Upper lobe of left lung (tissue), 6 donors: ENCODE data around the gene RCSD1. TPM values are rescaled to one million over a fixed set of nuclear protein-coding genes. Genes with fewer than 3 reads are reported as not detected.
A peak's percentile ranks its signal among the peaks of the same experiment; 100 is the strongest.

Source experiments
- ATAC-seq, 2 donors: fragments of 200-7000 bp; cut with Tn5 transposase; one replicate each; pipeline ENCODE4 v1.9.1; 2022; ENCODE audit warnings: mild to moderate bottlenecking in 2 of 2, moderate library complexity in 2 of 2; ENCODE audit not compliant: low FRiP score in 2 of 2
- DNase-seq, 2 donors: peaks; one replicate each; pipeline ENCODE4 v3.0.0-alpha.2; 2019 to 2020
- H3K27ac ChIP-seq, 4 donors: fragments of 200-600 bp; sonication (generic); one replicate each; pipeline ENCODE4 v1.5.1; 2016 to 2019
- H3K27me3 ChIP-seq, 4 donors: fragments of 200-600 bp; sonication (generic); one replicate each; pipeline ENCODE4 v1.5.1; 2017 to 2019
- H3K36me3 ChIP-seq, 4 donors: fragments of 200-600 bp; sonication (generic); one replicate each; pipeline ENCODE4 v1.5.1; 2016 to 2019
- H3K4me1 ChIP-seq, 4 donors: fragments of 200-600 bp; sonication (generic); one replicate each; pipeline ENCODE4 v1.5.1; 2018 to 2019
- H3K4me3 ChIP-seq, 4 donors: fragments of 200-600 bp; sonication (generic); one replicate each; pipeline ENCODE4 v1.5.1; 2017 to 2019; ENCODE audit warnings: mild to moderate bottlenecking in 2 of 4, moderate library complexity in 1 of 4
- H3K9me3 ChIP-seq, 4 donors: fragments of 200-600 bp; sonication (generic); one replicate each; pipeline ENCODE4 v1.5.1; 2018 to 2019
- CTCF ChIP-seq, 6 experiments: fragments of 450-650 bp in 4 of 6; fragments of 200-600 bp in 2 of 6; sonication (generic) in 2 of 6; IDR thresholded peaks; one replicate each; pipeline ENCODE4 v1.5.1; 2016 to 2019; ENCODE audit warnings: antibody characterized with exemption in 6 of 6
- EP300 ChIP-seq, 4 donors: sonication (generic); formaldehyde crosslinking; IDR thresholded peaks; one replicate each; pipeline ENCODE4 v1.5.1; 2017; ENCODE audit warnings: antibody characterized with exemption in 4 of 4, control low read depth in 2 of 4
- POLR2A ChIP-seq, 4 donors: fragments of 450-650 bp; IDR thresholded peaks; one replicate each; pipeline ENCODE4 v1.5.1; 2016 to 2017; ENCODE audit warnings: antibody characterized with exemption in 4 of 4, mild to moderate bottlenecking in 2 of 4
- POLR2AphosphoS5 ChIP-seq, 2 donors: sonication (generic); formaldehyde crosslinking; IDR thresholded peaks; one replicate each; pipeline ENCODE4 v1.5.1; 2017; ENCODE audit warnings: antibody characterized with exemption in 2 of 2
- WGBS, 2 donors: methylation state at CpG; one replicate each; pipeline ENCODE4 v1.1.5; 2017 to 2018; 5-methylcytosine and 5-hydroxymethylcytosine counted together
- total RNA-seq, 6 donors: library from RNA; depleted of rRNA in 4 of 6; stranded (reverse); fragments of >200 nt in 4 of 6; gene quantifications; one replicate each; pipeline versions ENCODE4 v1.1.0 to v1.2.1, GENCODE V29; 2016 to 2021
- donor health status: DM: no; HTN: no; CAD: no; lungs with moderate emphysema.
- donor health status: DM: no; HTN: yes; CAD: no; lungs with severe emphysema.

The RCSD1 gene
- total RNA-seq, 6 donors from 2014 or later, result 10.7 to 27.2 (median 18.1) TPM

GRCh38 chr1:167676916-167677848 is 47.1 kb downstream of the RCSD1 start:
- no peak for DNase-seq
- Histone ChIP-seq H3K27me3 (no peaks in the 10 kb centered on the region), H3K27ac (no peak overlapping the region), H3K4me1 (peaks cover 0 to 16% (median 5%) of the 10 kb centered on the region in 4 donors), H3K4me3 (no peak overlapping the region), H3K9me3 (no peaks in the 10 kb centered on the region), H3K36me3 (no peaks in the 10 kb centered on the region)
- TF ChIP-seq CTCF (IDR thresholded peaks at IDR 0.05), result no peak
- no peak for TF ChIP-seq POLR2AphosphoS5 (IDR thresholded peaks at IDR 0.05)
- TF ChIP-seq POLR2A (IDR thresholded peaks at IDR 0.05), result no peak
- TF ChIP-seq EP300 (IDR thresholded peaks at IDR 0.05), result no peak
- 86 to 91% methylated on average over 7 of the region's 7 CpGs for WGBS, 2 donors
- no peak for ATAC-seq

GRCh38 chr1:167678422-167678821 is 48.4 kb downstream of the RCSD1 start:
- Histone ChIP-seq H3K27ac (no peak overlapping the region), H3K4me1 (peaks cover 0 to 20% (median 10%) of the 10 kb centered on the region in 4 donors), H3K9me3 (no peaks in the 10 kb centered on the region), H3K27me3 (no peaks in the 10 kb centered on the region), H3K4me3 (no peak overlapping the region), H3K36me3 (no peaks in the 10 kb centered on the region)
- ATAC-seq (no peak), DNase-seq (no peak)
- no peak for TF ChIP-seq POLR2AphosphoS5 (IDR thresholded peaks at IDR 0.05)
- TF ChIP-seq CTCF (IDR thresholded peaks at IDR 0.05), result no peak
- TF ChIP-seq POLR2A (IDR thresholded peaks at IDR 0.05), result no peak
- no peak for TF ChIP-seq EP300 (IDR thresholded peaks at IDR 0.05)
- WGBS, 2 donors, result 96 to 97% methylated on average over 10 of the region's 10 CpGs

DNA sequence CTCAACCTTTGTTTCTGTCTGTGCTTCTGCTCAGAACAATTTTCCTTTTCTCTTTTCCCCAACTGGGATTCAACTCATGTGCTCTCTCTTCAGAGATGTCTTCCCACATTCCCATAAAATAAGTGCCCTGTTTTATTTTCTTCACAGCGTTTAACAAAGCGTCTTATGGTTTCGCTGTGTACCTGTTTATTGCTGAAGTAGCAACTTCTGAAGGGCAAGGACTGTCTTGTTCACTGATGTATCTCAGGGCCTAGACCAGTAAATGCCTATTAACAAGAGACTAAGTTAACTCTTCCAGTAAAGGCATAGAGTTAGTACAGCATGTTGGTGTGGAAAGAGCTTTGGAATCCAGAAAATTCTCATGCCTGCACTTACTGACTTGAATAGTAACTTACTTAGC is 48.8 kb downstream of the RCSD1 start:
- Histone ChIP-seq H3K36me3 (no peaks in the 10 kb centered on the region), H3K9me3 (no peaks in the 10 kb centered on the region), H3K27ac (no peak overlapping the region), H3K4me1 (peaks cover 3 to 24% (median 13%) of the 10 kb centered on the region in 4 donors), H3K27me3 (no peaks in the 10 kb centered on the region), H3K4me3 (no peak overlapping the region)
- DNase-seq (no peak), ATAC-seq (no peak)
- TF ChIP-seq POLR2AphosphoS5 (IDR thresholded peaks at IDR 0.05) (no peak), EP300 (IDR thresholded peaks at IDR 0.05) (no peak), POLR2A (IDR thresholded peaks at IDR 0.05) (no peak), CTCF (IDR thresholded peaks at IDR 0.05) (no peak)
- 99% methylated on average over 3 of the region's 3 CpGs for WGBS, 2 donors

- peak in 1 of 2 donors; percentile 52 for ATAC-seq
- WGBS, 2 donors, result 89 to 95% methylated on average over 6 of the region's 6 CpGs
- Histone ChIP-seq H3K4me1 (peaks cover 6 to 30% (median 17%) of the 10 kb centered on the region in 4 donors), H3K9me3 (no peaks in the 10 kb centered on the region), H3K4me3 (no peak overlapping the region), H3K36me3 (no peaks in the 10 kb centered on the region), H3K27me3 (no peaks in the 10 kb centered on the region), H3K27ac (peak overlapping the region in 1 of 4 donors; percentile 0)
- no peak for DNase-seq
- TF ChIP-seq POLR2A (IDR thresholded peaks at IDR 0.05), result no peak
- no peak for TF ChIP-seq CTCF (IDR thresholded peaks at IDR 0.05)
- TF ChIP-seq POLR2AphosphoS5 (IDR thresholded peaks at IDR 0.05), result no peak
- no peak for TF ChIP-seq EP300 (IDR thresholded peaks at IDR 0.05)
Measured at GRCh38 chr1:167679714-167680113, 49.7 kb downstream of the RCSD1 start.
